HepG2 (cell line): Measurements from ENCODE around the gene OTX1. TPM values are rescaled to one million over a fixed set of nuclear protein-coding genes. Genes with fewer than 3 reads are reported as not detected.

Experiments
- ATAC-seq: fragments of 200-7000 bp; cut with Tn5 transposase; 3 replicates; pipeline ENCODE4 v1.9.1; 2020; ENCODE audit warnings: mild to moderate bottlenecking, moderate library complexity
- BruUV-seq: library from RNA; stranded (reverse); fragments of 400-500 nt; replicated peaks from 2 replicates; lab custom pipeline; 2021; lab: Mats Ljungman, UMichigan
- CTCF ChIA-PET: fragments of 300-600 bp; formaldehyde crosslinking; extraction: SDS; loops from one replicate; lab custom pipeline; 2021; ENCODE audit warnings: low total read pairs, inconsistent platforms, low intra/inter-chr PET ratio; lab: Yijun Ruan, JAX
- POLR2A ChIA-PET: fragments of 350-600 bp; sonication (Branson Sonifier 250); formaldehyde crosslinking; loops from one replicate; lab custom pipeline; 2020; ENCODE audit warnings: antibody characterized with exemption, inconsistent platforms; lab: Yijun Ruan, JAX
- DNase-seq: peaks from one replicate; pipeline ENCODE4 v3.0.0-alpha.2; 2015; ENCODE audit warnings: low spot score
- FAIRE-seq: peaks from 3 replicates; lab custom pipeline; 2011; peaks lifted over from hg19 to GRCh38; lab: Jason Lieb, UNC
- H2AFZ ChIP-seq: one replicate; pipeline ENCODE4 v1.6.1; 2011; ENCODE audit warnings: low read length, inconsistent platforms
- H3K27ac ChIP-seq: fragments of 300-600 bp; 3 replicates; pipeline ENCODE4 v1.8.0; 2011; ENCODE audit warnings: mixed run types, mild to moderate bottlenecking, mixed read lengths, low read length, inconsistent platforms; ENCODE audit not compliant: insufficient read depth; ENCODE audit errors: extremely low read length
- H3K27me3 ChIP-seq, 2 experiments: fragments of 200-600 bp in 1 of 2; 2 replicates in 1 of 2; 3 replicates in 1 of 2; pipeline versions ENCODE4 v1.6.0 to v1.8.0; 2011; ENCODE audit warnings: low read length in 2 of 2, mild to moderate bottlenecking in 2 of 2, moderate library complexity in 2 of 2, inconsistent platforms in 1 of 2; ENCODE audit not compliant: insufficient read depth in 2 of 2, control insufficient read depth in 1 of 2
- H3K36me3 ChIP-seq, 2 experiments: fragments of 200-600 bp in 1 of 2; replicated peaks in 1 of 2; 2 replicates in 1 of 2; 3 replicates in 1 of 2; pipeline versions ENCODE4 v1.5.1 to v1.8.0; 2011; ENCODE audit warnings: low read length in 2 of 2, inconsistent platforms in 1 of 2; ENCODE audit not compliant: insufficient read depth in 2 of 2, control insufficient read depth in 1 of 2
- H3K4me1 ChIP-seq: 2 replicates; pipeline ENCODE4 v1.5.1; 2012; ENCODE audit warnings: low read length, inconsistent platforms; ENCODE audit not compliant: insufficient read depth
- H3K4me2 ChIP-seq: 2 replicates; pipeline ENCODE4 v1.6.0; 2011; ENCODE audit warnings: low read depth, low read length, inconsistent platforms
- H3K4me3 ChIP-seq, 3 experiments: fragments of 200-600 bp in 1 of 3; sonication (generic), shearing (Covaris generic) in 1 of 3; replicated peaks in 1 of 3; 2 replicates each; pipeline ENCODE4 v1.5.1; 2011 to 2016; ENCODE audit warnings: low read length in 3 of 3, inconsistent platforms in 2 of 3, low read depth in 2 of 3, mild to moderate bottlenecking in 2 of 3, control low read depth in 1 of 3, mixed read lengths in 1 of 3; ENCODE audit not compliant: insufficient read depth in 1 of 3
- H3K79me2 ChIP-seq: one replicate; pipeline ENCODE4 v1.6.1; 2011; ENCODE audit warnings: low read length, inconsistent platforms; ENCODE audit not compliant: insufficient read depth
- H3K9ac ChIP-seq: 2 replicates; pipeline ENCODE4 v1.6.0; 2011; ENCODE audit warnings: mild to moderate bottlenecking, low read depth, low read length, inconsistent platforms; ENCODE audit not compliant: insufficient read depth
- H3K9me3 ChIP-seq: 2 replicates; pipeline ENCODE4 v1.5.1; 2012; ENCODE audit warnings: mild to moderate bottlenecking, low read length
- H4K20me1 ChIP-seq: 2 replicates; pipeline ENCODE4 v1.6.0; 2011; ENCODE audit warnings: inconsistent platforms, mild to moderate bottlenecking, low read length, moderate library complexity; ENCODE audit not compliant: insufficient read depth
- E2F5 ChIP-seq: sonication (generic); formaldehyde crosslinking; conservative IDR thresholded peaks from 2 replicates; pipeline ENCODE4 v1.4.0; 2020; ENCODE audit warnings: missing genetic modification reagents
- MAFF ChIP-seq: IDR thresholded peaks from 2 replicates; pipeline ENCODE4 v1.6.1; 2011; ENCODE audit warnings: low read depth, low read length, improper control_type of control experiment
- MAFK ChIP-seq, 2 experiments: IDR thresholded peaks in 1 of 2; conservative IDR thresholded peaks in 1 of 2; 2 replicates each; pipeline ENCODE4 v1.6.1; 2011; ENCODE audit warnings: improper control_type of control experiment in 2 of 2, low read length in 2 of 2
- PHF21A ChIP-seq: sonication (generic); formaldehyde crosslinking; IDR thresholded peaks from 2 replicates; pipeline ENCODE4 v1.5.0; 2020; ENCODE audit warnings: mild to moderate bottlenecking, missing genetic modification reagents
- POGZ ChIP-seq: sonication (generic); formaldehyde crosslinking; IDR thresholded peaks from 2 replicates; pipeline ENCODE4 v1.4.0; 2020; ENCODE audit warnings: mild to moderate bottlenecking, missing genetic modification reagents
- ZNF235 ChIP-seq: sonication (generic); formaldehyde crosslinking; IDR thresholded peaks from 2 replicates; pipeline ENCODE4 v1.8.1; 2023; ENCODE audit warnings: mild to moderate bottlenecking, missing genetic modification reagents, borderline replicate concordance
- ZNF260 ChIP-seq: sonication (generic); formaldehyde crosslinking; IDR thresholded peaks from 2 replicates; pipeline ENCODE4 v1.4.0; 2020; ENCODE audit warnings: missing genetic modification reagents, low read depth, mild to moderate bottlenecking, borderline replicate concordance
- ZNF564 ChIP-seq: sonication (generic); formaldehyde crosslinking; IDR thresholded peaks from 2 replicates; pipeline ENCODE4 v1.8.1; 2023; ENCODE audit warnings: mild to moderate bottlenecking, missing genetic modification reagents
- ZNF576 ChIP-seq: sonication (generic); formaldehyde crosslinking; IDR thresholded peaks from 2 replicates; pipeline ENCODE4 v1.4.0; 2020; ENCODE audit warnings: mild to moderate bottlenecking, missing genetic modification reagents
- WGBS: methylation state at CpG from one replicate; pipeline ENCODE4 v1.1.6; 2017; ENCODE audit warnings: low lambda C conversion rate; 5-methylcytosine and 5-hydroxymethylcytosine counted together
- in situ Hi-C: cut with HindIII; loops from 2 replicates; pipeline ENCODE4 v1.10.0; 2017; ENCODE audit warnings: low pct_unique_long_range_greater_than_20kb; ENCODE audit not compliant: extremely low pct_ligation_motif_present
- intact Hi-C: fragments of 100-400 bp; cut with micrococcal nuclease; formaldehyde crosslinking; loops from one replicate; pipeline ENCODE4 v1.10.0; 2022; ENCODE audit not compliant: unreplicated experiment
- polyA plus RNA-seq, 8 experiments: library from polyadenylated mRNA; depleted of rRNA in 3 of 8; stranded (reverse) in 7 of 8; unstranded in 1 of 8; fragments of >200 nt; fragmentation: Illumina TruSeq in 4 of 8; extraction: Trizol in 4 of 8; gene quantifications; 2 replicates each; pipeline versions ENCODE4 v1.2.1 to v1.2.3, GENCODE V29; 2011 to 2016; ENCODE audit warnings: low read depth in 4 of 8, missing spikeins in 1 of 8, mixed read lengths in 1 of 8; ENCODE audit not compliant: insufficient read depth in 1 of 8
- total RNA-seq, 5 experiments: library from RNA; depleted of rRNA; stranded (reverse); fragments of >200 nt; fragmentation: Illumina TruSeq; extraction: Trizol; gene quantifications; 2 replicates each; pipeline ENCODE4 v1.2.3, GENCODE V29; 2016; ENCODE audit warnings: low read depth in 1 of 5
- TF ChIP-seq, protein P1 (sequence below): sonication (generic); formaldehyde crosslinking; IDR thresholded peaks from 2 replicates; pipeline ENCODE4 v1.4.0; 2020; ENCODE audit warnings: missing genetic modification reagents
- TF ChIP-seq, protein P2 (sequence below): IDR thresholded peaks from 2 replicates; pipeline ENCODE4 v1.6.1; 2016; ENCODE audit warnings: missing genetic modification reagents, missing compliant biosample characterization

OTX1 gene
- total and polyA plus RNA-seq, 2 of the 13 experiments (the other 11 are each of a cell fraction or from before 2014, with no cell fraction given) = 1.0 to 5.0 TPM

- POLR2A ChIA-PET = no interaction called here
- intact Hi-C loops = no loop called here
- H3K79me2 ChIP-seq = no peaks in the 10 kb centered on the region
These were observed 42.2 kb downstream of the OTX1 start for GRCh38 chr2:63092857-63093256.

More at GRCh38 chr2:63092857-63093256, 42.2 kb downstream of the OTX1 start:
- no peaks in the 10 kb centered on the region for H3K36me3 ChIP-seq
- H2AFZ ChIP-seq = no peak overlapping the region
- no peak overlapping the region for H3K27ac ChIP-seq
- H3K4me1 ChIP-seq = peaks cover 4% of the 10 kb centered on the region; the same call in 1 of the 2 replicates
- ATAC-seq = no peak
- BruUV-seq = no TSS peak
- no peak overlapping the region for H3K9ac ChIP-seq
- H3K27me3 ChIP-seq = no peaks in the 10 kb centered on the region; a peak in 1 of 5 replicates
- DNase-seq = no peak
- TF ChIP-seq, protein P1, sequence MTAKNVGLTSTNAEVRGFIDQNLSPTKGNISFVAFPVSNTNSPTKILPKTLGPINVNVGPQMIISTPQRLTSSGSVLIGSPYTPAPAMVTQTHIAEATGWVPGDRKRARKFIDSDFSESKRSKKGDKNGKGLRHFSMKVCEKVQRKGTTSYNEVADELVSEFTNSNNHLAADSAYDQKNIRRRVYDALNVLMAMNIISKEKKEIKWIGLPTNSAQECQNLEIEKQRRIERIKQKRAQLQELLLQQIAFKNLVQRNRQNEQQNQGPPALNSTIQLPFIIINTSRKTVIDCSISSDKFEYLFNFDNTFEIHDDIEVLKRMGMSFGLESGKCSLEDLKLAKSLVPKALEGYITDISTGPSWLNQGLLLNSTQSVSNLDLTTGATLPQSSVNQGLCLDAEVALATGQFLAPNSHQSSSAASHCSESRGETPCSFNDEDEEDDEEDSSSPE = no peak
- TF ChIP-seq MAFF (peak; percentile 42; the same call in 1 of the 2 replicates), ZNF576 (no peak), POGZ (CRISPR knock-in tag) (no peak), MAFK (conservative IDR thresholded peaks at IDR 0.05 in 1 of 2, IDR thresholded peaks at IDR 0.05 in 1 of 2; ENCODE audit: low read length in 2 of 2) (peak in 1 of 2 experiments; percentile 70; a peak in 3 of 4 replicates), ZNF235 (CRISPR knock-in tag) (no peak), ZNF260 (no peak), ZNF564 (CRISPR knock-in tag) (no peak), PHF21A (CRISPR knock-in tag) (no peak), E2F5 (CRISPR knock-in tag) (no peak)
- TF ChIP-seq, protein P2, sequence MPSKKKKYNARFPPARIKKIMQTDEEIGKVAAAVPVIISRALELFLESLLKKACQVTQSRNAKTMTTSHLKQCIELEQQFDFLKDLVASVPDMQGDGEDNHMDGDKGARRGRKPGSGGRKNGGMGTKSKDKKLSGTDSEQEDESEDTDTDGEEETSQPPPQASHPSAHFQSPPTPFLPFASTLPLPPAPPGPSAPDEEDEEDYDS (CRISPR knock-in tag) = no peak
- TF ChIP-seq, all 625 proteins: peak for 2
- no peak for FAIRE-seq
- H3K9me3 ChIP-seq = no peaks in the 10 kb centered on the region
- no peak overlapping the region for H3K4me3 ChIP-seq
- CTCF ChIA-PET = no interaction called here
- H4K20me1 ChIP-seq = no peaks in the 10 kb centered on the region
- 0% methylated on average over 1 of the region's 1 CpG for WGBS
- H3K4me2 ChIP-seq = no peak overlapping the region
- in situ Hi-C loops = loop anchor here (25.0 kb wide), 1 partner anchor 194 kb away; no protein-coding TSS in a partner anchor
